ENCODE results near the gene HLCS.

The HLCS gene

DNA sequence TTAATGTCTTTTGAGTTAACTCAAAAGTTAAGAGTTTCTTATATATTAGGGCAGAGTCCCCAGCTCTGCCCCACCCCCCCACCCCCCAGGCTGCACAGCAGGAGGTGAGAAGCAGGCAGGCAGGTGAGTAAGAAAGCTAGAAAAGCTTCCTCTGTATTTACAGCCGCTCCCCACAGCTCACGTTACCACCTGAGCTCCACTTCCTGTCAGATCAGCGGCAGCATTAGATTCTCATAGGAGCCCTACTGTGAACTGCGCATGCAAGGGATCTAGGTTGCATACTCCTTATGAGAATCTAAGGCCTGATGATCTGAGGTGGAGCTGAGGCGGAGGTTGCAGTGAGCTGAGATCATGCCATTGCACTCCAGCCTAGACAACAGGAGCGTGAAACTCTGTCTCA lies 185.6 kb downstream of the HLCS start:
- DNase-seq (ENCODE audit: low read depth in 3 of 3) = no peak

DNA sequence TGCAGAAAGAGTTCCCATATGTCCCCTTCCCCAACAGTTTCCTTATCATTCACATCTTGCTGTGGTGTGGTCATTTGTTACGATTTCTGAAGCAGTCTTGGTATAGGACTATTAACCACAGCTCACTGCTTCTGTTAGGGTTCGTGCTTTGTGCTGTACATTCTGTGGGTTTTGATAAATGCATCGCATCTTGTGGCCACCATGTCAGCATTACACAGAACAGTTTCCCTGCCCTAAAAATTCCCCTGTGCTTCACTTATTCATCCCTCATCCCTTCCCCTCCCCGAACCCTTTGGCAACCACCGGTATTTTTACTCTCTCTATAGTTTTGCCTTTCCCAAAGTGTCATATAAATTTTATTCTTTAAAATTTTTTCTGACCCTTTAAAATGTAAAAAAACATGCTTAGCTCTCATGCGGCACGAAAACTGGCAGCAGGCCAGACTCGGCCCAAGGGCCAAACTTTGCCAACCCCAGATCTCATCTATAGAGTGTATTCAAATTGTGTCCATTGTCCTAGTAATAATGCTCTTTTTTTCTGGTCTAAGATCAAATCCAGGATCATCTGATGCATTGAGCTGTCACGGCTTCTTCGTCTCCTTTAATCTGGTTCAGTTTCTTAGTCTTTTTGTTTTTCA lies 189.4 kb downstream of the HLCS start:
- no peak for DNase-seq (ENCODE audit: low read depth in 3 of 3)

DNA sequence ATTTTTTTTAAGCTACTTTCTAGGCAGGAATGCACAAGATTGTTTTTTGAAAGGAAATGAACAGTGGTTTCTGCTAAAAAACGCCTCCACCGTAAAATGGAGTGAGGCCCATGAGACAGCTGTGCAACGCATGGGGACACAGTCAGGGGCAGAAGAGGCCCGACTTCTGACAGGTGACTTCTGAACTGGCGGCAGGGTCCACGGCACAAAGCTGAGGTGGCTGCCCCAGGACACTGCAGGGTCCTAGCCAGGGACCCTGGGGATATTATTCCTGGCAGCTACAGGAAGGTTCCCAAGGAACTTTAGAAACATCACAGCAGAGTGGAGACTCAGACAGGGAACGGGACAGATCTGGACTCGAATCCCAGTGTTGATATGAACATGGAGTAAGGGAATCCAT lies 192.5 kb downstream of the HLCS start:
- DNase-seq (ENCODE audit: low read depth in 3 of 3) = no peak

DNA sequence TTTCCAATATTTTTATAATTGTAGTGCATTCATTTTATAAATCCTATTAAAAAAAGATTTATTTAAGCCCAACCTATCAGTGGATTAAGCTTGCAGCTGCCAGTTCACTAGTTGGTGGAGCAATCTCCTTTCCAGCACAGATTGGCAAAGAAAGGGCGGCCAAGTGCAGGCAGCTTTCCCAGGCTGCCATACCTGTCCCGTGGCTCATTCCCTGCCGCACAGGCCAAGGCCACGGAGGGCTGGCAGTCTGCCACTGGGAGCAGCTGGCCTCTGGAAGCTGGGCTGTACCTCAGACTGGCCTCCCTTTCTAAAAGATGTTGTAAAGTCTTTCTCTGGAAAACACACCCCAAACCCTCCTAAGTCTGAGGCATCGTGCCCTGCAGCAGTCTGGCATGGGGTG lies 193.4 kb downstream of the HLCS start:
- no peak for DNase-seq (ENCODE audit: low read depth in 3 of 3)

DNA sequence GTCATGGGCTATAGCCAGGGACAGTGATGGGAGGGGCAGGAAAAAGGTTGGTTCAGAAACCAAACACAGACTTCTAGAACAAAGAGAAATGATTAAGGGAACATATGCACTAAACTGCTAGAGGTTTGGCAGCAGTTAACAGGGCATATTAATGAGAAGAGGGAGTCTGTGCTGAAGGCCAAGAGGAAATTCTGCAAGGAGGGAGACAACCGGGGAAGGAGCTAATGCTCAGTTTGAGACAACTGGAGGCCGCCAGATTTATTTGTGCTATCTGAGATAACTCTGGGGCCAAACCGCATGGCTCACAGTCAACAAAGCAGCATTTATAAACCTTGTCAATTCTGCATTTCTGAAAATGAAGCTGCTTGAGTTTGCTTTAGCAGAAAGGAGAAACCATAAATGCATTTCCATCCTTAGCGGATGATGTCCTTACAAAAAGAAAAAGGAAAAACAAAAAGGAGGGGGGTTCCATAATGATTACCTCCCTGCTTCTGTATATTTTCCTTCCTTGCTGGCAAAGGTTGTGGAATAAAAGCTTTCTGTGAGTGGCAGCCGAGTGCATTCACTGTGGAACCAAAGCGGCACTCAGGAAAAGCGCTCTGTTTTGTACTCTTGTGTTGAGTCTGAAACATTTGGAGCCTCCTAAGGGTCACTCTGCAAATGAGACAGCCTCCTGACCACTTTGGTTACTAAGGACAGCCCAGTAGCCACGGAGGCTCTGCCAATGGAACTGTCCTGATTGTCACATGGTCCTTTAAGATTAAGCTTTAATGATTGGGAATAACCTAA lies 197.2 kb downstream of the HLCS start:
- DNase-seq (ENCODE audit: low read depth in 3 of 3) = no peak

DNA sequence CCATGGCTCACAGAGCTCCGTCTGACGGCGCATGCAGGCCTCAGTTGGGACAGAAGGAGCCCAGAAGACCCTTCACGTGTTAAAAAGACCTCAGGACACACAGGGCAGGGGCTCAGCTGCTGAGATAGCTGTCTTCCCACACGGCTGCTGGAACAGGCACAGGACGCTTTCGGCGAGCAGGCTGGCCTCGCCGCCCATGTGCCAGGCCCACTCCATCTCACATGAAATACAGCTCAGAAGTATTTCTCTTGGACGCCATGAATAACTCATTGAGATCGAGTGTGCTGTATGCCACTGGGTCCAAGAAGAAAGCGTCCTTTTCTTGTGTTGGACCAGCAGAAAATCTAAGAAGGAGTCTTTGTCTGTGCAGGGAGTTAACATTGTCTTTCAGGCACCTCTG lies 198.0 kb downstream of the HLCS start:
- DNase-seq (ENCODE audit: low read depth in 3 of 3) = no peak

DNA sequence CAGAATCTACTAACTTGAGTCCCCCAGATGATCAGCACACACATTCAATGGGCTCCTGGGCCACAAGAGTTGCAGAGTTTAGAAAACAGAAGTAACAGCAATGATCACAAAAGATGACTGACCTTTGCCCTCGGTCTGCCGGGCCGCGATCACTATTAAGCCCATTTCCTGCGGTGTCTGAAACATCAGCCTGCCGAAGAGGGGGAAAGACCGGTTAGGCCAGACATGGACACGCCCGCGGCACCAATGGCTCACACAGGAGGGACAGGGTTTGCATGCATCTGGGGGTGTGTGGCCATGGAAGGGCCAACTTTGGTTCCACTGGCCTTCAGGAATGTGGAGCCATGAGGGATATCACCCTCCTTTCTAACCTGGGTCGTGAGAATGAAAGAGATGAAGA lies 199.4 kb downstream of the HLCS start:
- no peak for DNase-seq (ENCODE audit: low read depth in 3 of 3)

DNA sequence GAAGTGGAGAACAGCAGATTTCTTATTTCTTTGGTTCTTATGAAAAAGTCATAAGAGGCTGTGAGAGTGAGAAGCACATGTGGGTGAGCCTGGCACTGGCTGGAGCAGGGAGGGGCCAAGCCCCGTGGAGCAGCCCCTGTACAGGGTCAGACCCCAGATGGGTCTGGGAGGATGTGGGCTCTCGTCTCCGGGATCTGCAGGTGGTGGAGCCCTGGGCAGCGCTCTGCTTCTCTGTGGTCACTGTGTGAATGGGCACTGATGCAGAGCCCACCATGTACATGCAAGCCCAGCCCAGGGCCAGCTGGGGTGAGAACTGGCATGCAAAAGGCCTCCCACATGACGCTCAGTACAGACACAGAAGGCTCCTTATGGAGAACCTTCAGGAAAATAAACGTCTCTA lies 200.0 kb downstream of the HLCS start:
- DNase-seq (ENCODE audit: low read depth in 3 of 3) = no peak

DNA sequence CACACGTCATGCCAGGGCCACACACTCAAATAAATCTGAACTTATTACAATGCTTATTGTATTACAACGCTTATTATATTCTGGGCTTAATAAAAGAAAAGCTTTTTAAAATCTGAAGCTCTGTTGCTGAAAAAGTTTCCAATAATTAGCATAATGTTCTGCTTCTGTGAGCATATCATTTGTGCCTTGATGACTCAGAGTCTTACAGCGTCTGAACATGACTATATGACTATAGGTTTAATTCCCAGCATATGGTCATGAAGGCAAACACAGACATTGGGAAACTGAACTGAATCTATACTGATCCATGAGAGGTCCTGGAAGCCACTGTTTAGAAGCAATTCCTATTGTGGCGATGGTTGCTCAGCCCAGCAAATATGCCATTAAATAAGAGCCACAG lies 201.2 kb downstream of the HLCS start:
- DNase-seq (ENCODE audit: low read depth in 3 of 3) = no peak

DNA sequence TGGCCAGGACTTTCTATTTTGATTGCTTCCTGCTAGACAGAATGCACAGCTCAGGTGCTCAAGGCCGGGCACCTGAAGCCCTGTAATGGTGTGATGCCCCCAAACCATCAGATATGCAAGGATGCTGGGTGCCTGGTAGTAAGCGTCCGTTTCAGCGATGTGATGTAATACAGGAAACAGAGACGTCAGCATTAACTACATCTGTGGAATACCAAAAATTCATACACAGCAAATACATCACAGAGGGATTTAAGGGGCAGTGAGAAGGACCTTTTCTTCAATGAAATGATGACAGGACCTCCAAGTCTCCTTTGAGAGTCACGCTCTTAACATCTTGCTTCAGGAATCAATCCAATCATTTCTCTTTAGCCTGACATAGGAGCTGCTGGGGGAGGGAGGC lies 203.2 kb downstream of the HLCS start:
- DNase-seq (ENCODE audit: low read depth in 3 of 3) = no peak

DNA sequence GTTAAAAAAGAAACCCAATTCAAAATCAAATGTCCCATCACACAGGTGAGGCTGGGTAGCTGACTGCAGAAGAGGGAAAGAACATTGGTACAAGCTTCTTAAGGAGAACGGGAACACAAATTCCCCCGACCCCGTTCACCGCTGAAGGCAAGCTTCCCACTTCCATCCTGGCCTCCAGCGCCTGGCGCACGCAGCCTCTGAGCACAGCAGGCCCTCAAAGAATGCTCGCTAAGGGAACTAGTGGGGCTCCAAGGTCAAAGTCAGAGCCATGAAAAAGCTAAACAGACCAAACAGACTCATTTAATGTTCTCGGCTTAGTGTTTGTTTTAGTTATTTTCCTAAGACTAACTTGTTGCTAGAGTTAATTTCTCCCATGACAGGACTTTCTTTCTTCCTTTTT lies 203.8 kb downstream of the HLCS start:
- no peak for DNase-seq (ENCODE audit: low read depth in 3 of 3)

DNA sequence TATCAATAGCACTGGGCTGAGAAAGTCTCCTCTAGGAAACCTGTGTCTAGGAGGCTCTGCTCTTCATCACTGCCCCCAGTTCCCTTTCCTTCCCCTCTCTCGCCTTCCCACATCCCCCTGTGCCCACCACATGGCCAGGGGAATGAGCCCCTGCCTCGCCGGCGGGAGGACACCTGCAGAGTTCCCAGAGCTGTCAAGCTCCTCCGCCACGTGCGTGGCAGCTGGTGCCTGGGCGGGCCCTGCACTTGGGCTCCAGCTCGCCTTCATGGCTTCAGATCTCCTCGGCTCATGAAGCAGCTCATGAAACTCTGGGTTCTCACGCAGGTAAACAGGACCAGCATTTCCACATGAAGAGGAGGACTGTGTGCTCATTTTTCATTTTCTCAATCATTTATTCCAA lies 204.8 kb downstream of the HLCS start:
- DNase-seq (ENCODE audit: low read depth in 3 of 3) = no peak

DNA sequence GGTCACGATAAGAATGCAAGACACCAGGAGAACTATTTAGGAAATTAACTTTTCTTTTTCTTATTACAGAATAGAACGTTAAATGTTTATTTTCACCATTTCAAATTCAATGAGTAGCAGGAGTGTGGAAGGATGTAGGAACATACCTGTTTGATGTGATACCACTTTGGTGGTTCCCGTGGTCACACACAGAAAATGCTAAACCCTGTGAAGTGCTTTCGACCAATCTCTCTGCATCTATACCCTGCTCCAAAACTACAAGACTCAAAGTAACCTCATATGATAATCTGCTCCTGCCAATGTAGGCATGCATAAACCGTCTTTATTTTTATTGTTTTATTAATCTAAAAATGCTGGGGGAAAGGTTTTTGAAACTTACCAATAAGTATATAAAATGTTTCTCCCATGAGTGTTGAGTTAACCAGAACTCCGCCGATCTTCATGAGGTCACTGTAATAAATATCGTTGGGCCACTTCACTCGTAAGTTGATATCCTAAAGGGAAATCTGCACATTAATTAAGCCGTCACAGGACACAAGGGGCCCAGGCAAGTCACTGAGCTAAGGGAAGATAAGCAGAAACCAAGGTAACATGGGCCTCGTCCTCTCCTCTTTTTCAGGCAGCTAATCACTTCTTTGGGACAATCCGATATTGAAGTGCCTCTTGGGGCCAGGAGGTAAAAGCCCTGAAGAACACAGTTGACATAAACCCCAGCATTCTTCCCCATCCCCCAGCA lies 207.0 kb downstream of the HLCS start:
- no peak for DNase-seq (ENCODE audit: low read depth in 3 of 3)

DNA sequence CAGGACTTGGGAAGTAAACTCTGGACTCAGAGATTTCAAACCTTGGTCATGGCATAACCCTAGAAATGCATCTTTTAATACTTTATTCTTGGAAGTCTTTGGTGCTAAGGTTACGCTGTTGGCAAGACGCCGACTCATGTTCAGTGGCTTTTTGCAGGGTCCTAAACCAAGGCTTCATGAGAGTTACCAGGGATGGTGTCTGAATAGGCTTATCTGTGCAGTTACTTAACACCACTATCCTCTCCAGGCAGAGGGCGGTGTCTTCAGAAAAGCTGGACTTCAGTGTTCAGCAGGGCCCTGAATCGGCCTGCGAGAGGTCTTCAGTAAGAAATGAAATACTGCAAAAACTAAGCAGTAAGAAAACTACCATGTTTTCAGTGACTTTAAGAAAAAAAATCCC lies 209.3 kb downstream of the HLCS start:
- DNase-seq (ENCODE audit: low read depth in 3 of 3) = no peak

DNA sequence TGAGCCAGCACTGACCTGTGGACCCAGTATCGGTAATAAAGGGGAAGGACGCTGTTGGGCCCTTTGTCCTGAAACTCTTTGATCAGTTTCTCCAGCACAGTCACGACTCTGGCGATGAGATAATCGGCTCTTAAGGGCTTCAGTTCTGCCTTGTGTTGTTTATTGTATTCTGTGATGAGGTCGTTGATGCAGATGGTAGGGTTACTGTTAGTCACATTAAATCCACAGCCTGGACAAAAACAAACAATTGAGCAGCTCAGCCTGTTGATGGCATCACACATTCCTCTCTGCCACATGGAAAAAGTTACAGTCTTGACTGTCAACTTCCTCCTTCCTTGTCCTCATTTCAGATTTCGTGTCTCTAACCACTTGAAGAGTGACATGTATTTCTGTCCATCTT lies 209.9 kb downstream of the HLCS start:
- DNase-seq (ENCODE audit: low read depth in 3 of 3) = no peak

DNA sequence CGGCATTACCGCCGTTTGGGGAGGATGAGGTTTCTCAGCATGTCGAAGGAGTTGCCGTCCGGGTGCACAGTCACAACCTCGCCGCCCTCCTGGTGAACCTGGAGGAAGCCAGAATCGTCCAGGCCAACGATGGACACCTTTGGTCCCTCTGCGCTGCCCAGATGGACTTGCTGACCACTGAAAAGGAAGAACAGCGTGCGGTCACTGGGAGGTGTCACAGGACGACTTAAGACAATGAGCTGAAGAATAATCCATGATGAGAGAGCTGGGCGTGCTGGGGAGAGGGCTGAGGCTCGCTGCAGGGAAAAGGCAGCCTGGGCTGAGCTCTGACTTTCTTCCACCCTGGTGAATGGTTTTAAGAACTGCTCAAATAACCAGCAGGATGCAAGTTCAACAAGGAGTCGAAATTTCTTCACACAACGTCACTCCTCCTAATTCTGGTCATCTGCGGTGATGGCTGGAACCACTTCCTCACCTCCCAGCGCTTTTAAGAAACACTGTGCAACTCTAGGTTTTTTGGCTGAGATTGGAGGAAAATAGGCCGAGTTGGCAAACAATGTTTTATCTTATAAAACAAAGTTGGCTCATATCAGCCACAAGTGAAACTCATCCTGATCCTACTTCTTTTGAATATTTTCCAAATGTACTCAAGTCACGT lies 212.1 kb downstream of the HLCS start:
- DNase-seq (ENCODE audit: low read depth in 3 of 3) = no peak

DNA sequence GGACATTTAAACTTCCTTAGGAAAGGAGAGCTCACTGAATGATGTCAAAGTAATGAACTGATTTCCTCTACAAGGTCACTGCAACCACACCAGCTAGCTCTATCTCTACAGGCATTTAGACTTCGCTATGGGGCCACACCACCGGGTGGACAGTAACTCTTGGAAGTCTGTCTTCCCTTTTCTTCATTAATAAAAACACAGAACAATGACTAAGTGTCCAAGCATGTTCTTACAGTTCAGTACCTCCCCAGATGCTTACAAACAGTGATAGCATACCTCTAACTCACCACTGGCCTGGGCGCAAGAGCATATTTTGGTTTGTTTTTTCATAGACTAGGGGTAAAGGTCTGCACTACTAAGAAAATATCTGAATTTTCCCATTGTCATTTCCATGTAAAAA lies 212.9 kb downstream of the HLCS start:
- DNase-seq (ENCODE audit: low read depth in 3 of 3) = no peak

DNA sequence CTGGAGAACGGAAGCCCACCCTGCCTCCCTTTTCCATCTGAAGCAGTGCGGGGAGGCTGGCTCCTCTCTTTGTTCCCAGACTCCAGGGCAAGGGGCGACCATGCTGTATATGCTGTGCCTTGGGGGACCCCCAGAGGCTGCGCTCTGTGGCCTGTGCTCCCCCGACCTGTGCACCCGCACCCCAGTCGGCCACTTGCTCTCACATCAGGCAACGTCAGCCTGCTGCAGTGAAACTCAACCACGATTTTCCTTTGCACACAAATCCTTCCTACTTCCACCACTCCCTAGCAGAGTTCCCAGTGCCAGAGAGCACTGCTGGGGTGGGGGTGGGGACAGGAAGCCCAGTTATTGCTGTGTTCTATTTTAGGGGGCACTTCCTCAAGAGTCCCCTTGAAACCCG lies 215.1 kb downstream of the HLCS start:
- DNase-seq (ENCODE audit: low read depth in 3 of 3) = no peak

DNA sequence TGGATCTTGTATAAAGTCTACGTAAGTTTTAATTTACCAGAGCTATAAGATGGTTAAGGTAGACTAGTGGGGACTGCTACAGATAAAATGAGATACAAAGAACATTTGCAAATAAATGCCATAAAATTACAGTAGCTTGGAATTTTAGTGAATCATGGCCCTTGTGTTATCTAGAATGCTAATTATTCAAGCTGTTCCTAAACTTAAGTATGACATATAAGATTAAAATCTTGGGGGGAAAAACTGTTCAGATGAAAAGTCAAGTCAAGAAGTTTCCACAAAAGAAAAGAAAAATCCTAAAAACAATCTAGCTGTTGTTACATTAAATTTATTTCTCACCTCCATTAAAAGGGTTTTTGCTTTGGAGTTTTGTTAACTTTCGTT lies 215.9 kb downstream of the HLCS start:
- DNase-seq (ENCODE audit: low read depth in 3 of 3) = no peak

DNA sequence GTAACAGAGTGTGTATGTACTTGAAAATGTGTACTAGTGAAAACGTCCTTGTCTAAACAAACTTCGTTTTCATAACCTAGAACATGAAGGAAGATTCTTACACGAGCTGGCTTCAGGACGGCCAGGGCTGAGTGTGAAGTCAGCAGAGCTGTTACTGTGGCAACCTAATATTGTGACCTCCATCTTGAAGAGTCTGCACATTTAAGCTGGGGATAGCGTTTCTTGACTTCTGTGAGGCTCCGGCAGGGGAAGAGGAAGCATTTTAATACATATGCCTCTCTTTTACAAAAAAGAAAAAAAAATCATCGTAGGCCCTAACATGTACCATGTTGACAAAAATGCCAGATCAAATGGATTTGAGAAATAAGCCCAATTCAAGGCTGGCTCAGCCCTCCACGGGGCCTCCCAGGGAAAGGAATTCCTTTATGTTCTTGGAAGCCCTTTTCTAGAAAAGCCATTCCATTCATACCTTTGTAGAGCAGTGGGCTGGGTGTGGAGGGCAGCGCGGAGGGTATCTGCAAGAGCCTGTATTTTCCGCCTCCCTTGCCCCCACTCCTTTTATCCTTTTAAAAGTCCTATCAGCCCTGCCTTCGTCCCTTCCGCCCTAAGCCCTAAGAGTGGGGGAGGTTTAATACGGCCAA lies 216.4 kb downstream of the HLCS start:
- no peak for DNase-seq (ENCODE audit: low read depth in 3 of 3)

DNA sequence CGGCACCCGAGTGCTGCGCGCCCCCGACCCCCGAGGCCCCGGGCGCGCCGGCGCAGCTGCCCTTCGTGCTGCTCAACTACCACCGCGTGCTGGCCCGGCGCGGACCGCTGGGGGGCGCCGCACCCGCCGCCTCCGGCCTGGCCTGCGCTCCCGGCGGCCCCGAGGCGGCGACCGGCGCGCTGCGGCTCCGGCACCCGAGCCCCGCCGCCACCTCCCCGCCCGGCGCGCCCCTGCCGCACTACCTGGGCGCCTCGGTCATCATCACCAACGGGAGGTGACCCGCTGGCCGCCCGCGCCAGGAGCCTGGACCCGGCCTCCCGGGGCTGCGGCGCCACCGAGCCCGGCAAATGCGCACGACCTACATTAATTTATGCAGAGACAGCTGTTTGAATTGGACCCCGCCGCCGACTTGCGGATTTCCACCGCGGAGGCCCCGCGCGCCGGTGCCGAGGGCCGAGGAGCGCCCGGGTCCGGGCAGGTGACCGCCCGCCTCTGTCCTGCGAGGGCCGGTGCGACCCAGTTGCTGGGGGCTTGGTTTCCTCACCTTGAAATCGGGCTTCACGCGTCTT lies 218.6 kb downstream of the HLCS start:
- peak; percentile 12 to 53 (median 37) for DNase-seq (ENCODE audit: low read depth in 3 of 3)
